A549 treated with DMSO at 1 μM for 4 hours (cell line): Measurements from ENCODE around the gene PTCD1. TPM values are rescaled to one million over a fixed set of nuclear protein-coding genes. Genes with fewer than 3 reads are reported as not detected.

ENCODE experiments used
- total RNA-seq: library from RNA; stranded (reverse); fragments of 200-300 nt; extraction: Qiagen RNA extraction; gene quantifications from 5 replicates; pipeline ENCODE4 v1.2.3, GENCODE V29; 2022; ENCODE audit warnings: low read depth

PTCD1 gene
- total RNA-seq, result 6.1 to 10.7 TPM (median 6.9 TPM) in 5 replicates

GRCh38 chr7:99438573-99439480 lies at the start of gene PTCD1, which contains the start of gene CPSF4:
PTCD1 (minus strand) TSS chr7:99438798; CDS start chr7:99435242, 3,556 bp downstream.
CPSF4 (plus strand) TSS chr7:99438943; CDS start chr7:99439083, 140 bp downstream.

GRCh38 chr7:99472561-99473314 lies 34.1 kb upstream of the PTCD1 start, which contains the start of gene ZNF789:
ZNF789 (plus strand) TSS chr7:99472890; CDS start chr7:99476457, 3,567 bp downstream.

GRCh38 chr7:99408379-99409191 lies 30.0 kb downstream of the PTCD1 start, which contains the start of the genes BUD31 and PDAP1:
BUD31 (plus strand) TSS chr7:99408969; CDS start chr7:99411093, 2,124 bp downstream.
PDAP1 (minus strand) TSS chr7:99408597; CDS start chr7:99408548, 49 bp downstream.

GRCh38 chr7:99374111-99375064 lies 64.2 kb downstream of the PTCD1 start, which contains the start of gene ARPC1B:
ARPC1B (plus strand) TSS chr7:99374730; CDS start chr7:99385715, 10,985 bp downstream.

Other genes starting within 250 kb of the PTCD1 start
- 1.4 to 2.1 TPM (median 1.5 TPM) in 5 replicates for gene KPNA7, start 230.7 kb downstream of the PTCD1 start, total RNA-seq
- gene MYH16, start 166.0 kb downstream of the PTCD1 start, total RNA-seq, result 0.64 to 1.3 TPM (median 0.88 TPM) in 5 replicates
- gene ARPC1A, start 112.9 kb downstream of the PTCD1 start, total RNA-seq, result 130 to 149 TPM (median 136 TPM) in 5 replicates
- gene ARPC1B, start 64.1 kb downstream of the PTCD1 start, total RNA-seq, result 271 to 322 TPM (median 286 TPM) in 5 replicates
- gene PDAP1, start 30.2 kb downstream of the PTCD1 start, total RNA-seq, result 175 to 226 TPM (median 183 TPM) in 5 replicates
- 130 to 159 TPM (median 147 TPM) in 5 replicates for gene BUD31, start 29.8 kb downstream of the PTCD1 start, total RNA-seq
- gene CPSF4, start 145 bp upstream of the PTCD1 start, total RNA-seq, result 38.9 to 46.6 TPM (median 43.3 TPM) in 5 replicates
- gene ATP5MF, start 27.4 kb upstream of the PTCD1 start, total RNA-seq, result 873 to 1,333 TPM (median 888 TPM) in 5 replicates
- gene ZNF789, start 34.1 kb upstream of the PTCD1 start, total RNA-seq, result 7.2 to 9.3 TPM (median 8.7 TPM) in 5 replicates
- 18.1 to 20.8 TPM (median 19.0 TPM) in 5 replicates for gene ZNF394, start 61.5 kb upstream of the PTCD1 start, total RNA-seq
- 9.6 to 10.1 TPM (median 9.7 TPM) in 5 replicates for gene ZKSCAN5, start 65.9 kb upstream of the PTCD1 start, total RNA-seq
- 4.6 to 7.5 TPM (median 7.0 TPM) in 5 replicates for gene FAM200A, start 113.3 kb upstream of the PTCD1 start, total RNA-seq
- 56.0 to 62.9 TPM (median 60.0 TPM) in 5 replicates for gene ZNF655, start 119.8 kb upstream of the PTCD1 start, total RNA-seq
- gene TMEM225B, start 159.5 kb upstream of the PTCD1 start, total RNA-seq, result 0.79 to 1.0 TPM (median 0.91 TPM) in 5 replicates
- gene ZSCAN25, start 178.1 kb upstream of the PTCD1 start, total RNA-seq, result 9.1 to 9.7 TPM (median 9.3 TPM) in 5 replicates
- gene CYP3A5, start 241.2 kb upstream of the PTCD1 start, total RNA-seq, result 1.4 to 2.2 TPM (median 1.5 TPM) in 5 replicates